ENCODE measurements around the gene ERC2. TPM values are rescaled to one million over a fixed set of nuclear protein-coding genes. Genes with fewer than 3 reads are reported as not detected.

Gene ERC2
- total RNA-seq, 2 experiments from 2014 or later, result not detected

DNA sequence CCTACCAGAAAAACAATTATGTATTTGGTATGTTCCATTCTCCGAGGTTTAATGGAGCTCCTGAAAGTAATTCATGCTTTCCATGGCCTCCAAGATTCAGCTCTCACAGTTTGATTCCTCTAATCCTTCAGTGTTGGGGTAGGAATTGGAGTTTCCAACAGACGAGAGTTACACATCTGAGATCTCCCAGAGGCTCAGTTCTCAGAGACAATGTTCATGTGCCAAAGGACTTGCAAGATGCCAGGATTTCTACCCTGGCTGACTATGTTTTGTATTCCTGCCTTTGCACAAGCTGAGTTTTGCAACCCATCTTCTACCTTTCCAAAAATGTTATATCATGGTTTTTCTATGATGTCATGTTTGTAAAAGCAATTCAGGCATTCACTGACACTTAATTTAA, 322.9 kb downstream of the ERC2 start:
- H3K9me3 ChIP-seq (ENCODE audit: low read length), result no peaks in the 10 kb centered on the region
- no TSS peak for BruUV-seq (replicated peaks)
- no peak for DNase-seq (ENCODE audit: low spot score)
- no peak overlapping the region for H3K27ac ChIP-seq (ENCODE audit: low read depth, low read length, poor library complexity, severe bottlenecking)
- no peak overlapping the region for H3K4me2 ChIP-seq (ENCODE audit: low read length)
- CTCF ChIA-PET (ENCODE audit: unreplicated experiment), result no interaction called here
- no peaks in the 10 kb centered on the region for H3K79me2 ChIP-seq (ENCODE audit: insufficient read depth, low read depth, low read length)
- POLR2A ChIA-PET, result no interaction called here
- H3K9me2 ChIP-seq (ENCODE audit: insufficient read depth, low read length), result no peaks in the 10 kb centered on the region
- H3K4me3 ChIP-seq (ENCODE audit: low read depth, low read length, poor library complexity, severe bottlenecking), result no peak overlapping the region
- intact Hi-C loops (cut with micrococcal nuclease; ENCODE audit: unreplicated experiment), result no loop called here
- no peak overlapping the region for H2AFZ ChIP-seq (ENCODE audit: low read length)
- H3K36me3 ChIP-seq (ENCODE audit: insufficient read depth, low read length), result no peaks in the 10 kb centered on the region
- TF ChIP-seq, protein P1, sequence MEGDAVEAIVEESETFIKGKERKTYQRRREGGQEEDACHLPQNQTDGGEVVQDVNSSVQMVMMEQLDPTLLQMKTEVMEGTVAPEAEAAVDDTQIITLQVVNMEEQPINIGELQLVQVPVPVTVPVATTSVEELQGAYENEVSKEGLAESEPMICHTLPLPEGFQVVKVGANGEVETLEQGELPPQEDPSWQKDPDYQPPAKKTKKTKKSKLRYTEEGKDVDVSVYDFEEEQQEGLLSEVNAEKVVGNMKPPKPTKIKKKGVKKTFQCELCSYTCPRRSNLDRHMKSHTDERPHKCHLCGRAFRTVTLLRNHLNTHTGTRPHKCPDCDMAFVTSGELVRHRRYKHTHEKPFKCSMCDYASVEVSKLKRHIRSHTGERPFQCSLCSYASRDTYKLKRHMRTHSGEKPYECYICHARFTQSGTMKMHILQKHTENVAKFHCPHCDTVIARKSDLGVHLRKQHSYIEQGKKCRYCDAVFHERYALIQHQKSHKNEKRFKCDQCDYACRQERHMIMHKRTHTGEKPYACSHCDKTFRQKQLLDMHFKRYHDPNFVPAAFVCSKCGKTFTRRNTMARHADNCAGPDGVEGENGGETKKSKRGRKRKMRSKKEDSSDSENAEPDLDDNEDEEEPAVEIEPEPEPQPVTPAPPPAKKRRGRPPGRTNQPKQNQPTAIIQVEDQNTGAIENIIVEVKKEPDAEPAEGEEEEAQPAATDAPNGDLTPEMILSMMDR (conservative IDR thresholded peaks at IDR 0.05; ENCODE audit: low read length), result no peak
- TF ChIP-seq EZH2phosphoT487 (IDR thresholded peaks at IDR 0.05; ENCODE audit: borderline replicate concordance, low read depth, low read length), result no peak
- no peaks in the 10 kb centered on the region for H3K4me1 ChIP-seq (ENCODE audit: insufficient read depth, low read length, poor library complexity, severe bottlenecking)
- no peaks in the 10 kb centered on the region for H4K20me1 ChIP-seq (ENCODE audit: insufficient read depth, low read length)

GRCh38 chr3:56144805-56145204, 323.5 kb downstream of the ERC2 start:
- no peak for TF ChIP-seq EZH2phosphoT487 (IDR thresholded peaks at IDR 0.05; ENCODE audit: borderline replicate concordance, low read depth, low read length)
- TF ChIP-seq, protein P1 (conservative IDR thresholded peaks at IDR 0.05; ENCODE audit: low read length), result no peak
- no TSS peak for BruUV-seq (replicated peaks)
- intact Hi-C loops (cut with micrococcal nuclease; ENCODE audit: unreplicated experiment), result no loop called here
- no peak overlapping the region for H3K27ac ChIP-seq (ENCODE audit: low read depth, low read length, poor library complexity, severe bottlenecking)
- no peaks in the 10 kb centered on the region for H3K9me2 ChIP-seq (ENCODE audit: insufficient read depth, low read length)
- H2AFZ ChIP-seq (ENCODE audit: low read length), result no peak overlapping the region
- no peaks in the 10 kb centered on the region for H3K36me3 ChIP-seq (ENCODE audit: insufficient read depth, low read length)
- ChIA-PET POLR2A (no interaction called here), CTCF (ENCODE audit: unreplicated experiment) (no interaction called here)
- no peak for DNase-seq (ENCODE audit: low spot score)
- H3K4me2 ChIP-seq (ENCODE audit: low read length), result no peak overlapping the region
- H3K4me1 ChIP-seq (ENCODE audit: insufficient read depth, low read length, poor library complexity, severe bottlenecking), result no peaks in the 10 kb centered on the region
- H4K20me1 ChIP-seq (ENCODE audit: insufficient read depth, low read length), result no peaks in the 10 kb centered on the region
- H3K4me3 ChIP-seq (ENCODE audit: low read depth, low read length, poor library complexity, severe bottlenecking), result no peak overlapping the region
- no peaks in the 10 kb centered on the region for H3K9me3 ChIP-seq (ENCODE audit: low read length)
- no peaks in the 10 kb centered on the region for H3K79me2 ChIP-seq (ENCODE audit: insufficient read depth, low read depth, low read length)

DNA sequence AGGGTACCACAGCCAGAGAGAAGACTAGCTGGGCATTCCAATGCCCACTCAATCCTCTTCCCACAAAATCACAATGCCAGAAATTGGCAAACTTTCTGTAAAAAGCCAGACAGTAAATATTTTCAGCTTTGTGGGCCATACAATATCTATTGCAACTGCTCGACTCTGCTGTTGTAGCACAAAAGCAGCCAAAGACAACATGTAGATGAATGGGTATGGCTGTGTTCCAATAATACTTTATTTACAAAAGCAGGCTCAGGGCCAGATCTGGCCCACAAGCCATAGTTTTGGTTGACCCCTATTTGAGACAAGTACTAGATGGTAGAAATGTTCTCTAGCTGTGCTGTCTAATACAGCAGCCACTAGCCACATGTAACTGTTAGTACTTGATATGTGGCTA, 330.9 kb downstream of the ERC2 start:
- no peaks in the 10 kb centered on the region for H3K9me2 ChIP-seq (ENCODE audit: insufficient read depth, low read length)
- H3K36me3 ChIP-seq (ENCODE audit: insufficient read depth, low read length), result no peaks in the 10 kb centered on the region
- no peak overlapping the region for H3K4me3 ChIP-seq (ENCODE audit: low read depth, low read length, poor library complexity, severe bottlenecking)
- no peak overlapping the region for H3K4me2 ChIP-seq (ENCODE audit: low read length)
- H3K9me3 ChIP-seq (ENCODE audit: low read length), result no peaks in the 10 kb centered on the region; the same call in 1 of the 2 replicates
- no peak for TF ChIP-seq EZH2phosphoT487 (IDR thresholded peaks at IDR 0.05; ENCODE audit: borderline replicate concordance, low read depth, low read length)
- TF ChIP-seq, protein P1 (conservative IDR thresholded peaks at IDR 0.05; ENCODE audit: low read length), result no peak
- no TSS peak for BruUV-seq (replicated peaks)
- intact Hi-C loops (cut with micrococcal nuclease; ENCODE audit: unreplicated experiment), result no loop called here
- ChIA-PET CTCF (ENCODE audit: unreplicated experiment) (no interaction called here), POLR2A (no interaction called here)
- H4K20me1 ChIP-seq (ENCODE audit: insufficient read depth, low read length), result no peaks in the 10 kb centered on the region
- H3K79me2 ChIP-seq (ENCODE audit: insufficient read depth, low read depth, low read length), result no peaks in the 10 kb centered on the region
- H3K27ac ChIP-seq (ENCODE audit: low read depth, low read length, poor library complexity, severe bottlenecking), result no peak overlapping the region
- no peak for DNase-seq (ENCODE audit: low spot score)
- no peaks in the 10 kb centered on the region for H3K4me1 ChIP-seq (ENCODE audit: insufficient read depth, low read length, poor library complexity, severe bottlenecking)
- H2AFZ ChIP-seq (ENCODE audit: low read length), result no peak overlapping the region

All from OCI-LY7 (cell line).